AG04449 (cell line): ENCODE results near the gene MTM1.

Source experiments
- CTCF ChIA-PET: fragments of 350-600 bp; formaldehyde crosslinking; extraction: SDS; loops from one replicate; lab custom pipeline; 2021; ENCODE audit warnings: antibody characterized with exemption; lab: Yijun Ruan, JAX
- POLR2A ChIA-PET: fragments of 400-600, 350-600 bp; formaldehyde crosslinking; extraction: SDS; loops from one replicate; lab custom pipeline; 2020; ENCODE audit warnings: antibody characterized with exemption, inconsistent platforms; lab: Yijun Ruan, JAX
- DNase-seq: peaks from one replicate; pipeline ENCODE4 v3.0.0-alpha.2; 2010; ENCODE audit warnings: low read depth, low spot score
- H3K4me3 ChIP-seq: 2 replicates; pipeline ENCODE4 v1.5.1; 2011; ENCODE audit warnings: low read depth, mild to moderate bottlenecking, control low read depth, low read length
- TF ChIP-seq, protein P1 (sequence below): IDR thresholded peaks from one replicate; pipeline ENCODE4 v1.5.1; 2011; ENCODE audit warnings: mild to moderate bottlenecking, moderate library complexity, low read length, control low read depth, inconsistent platforms; ENCODE audit not compliant: insufficient read depth; ENCODE audit errors: missing control alignments

The MTM1 gene

DNA sequence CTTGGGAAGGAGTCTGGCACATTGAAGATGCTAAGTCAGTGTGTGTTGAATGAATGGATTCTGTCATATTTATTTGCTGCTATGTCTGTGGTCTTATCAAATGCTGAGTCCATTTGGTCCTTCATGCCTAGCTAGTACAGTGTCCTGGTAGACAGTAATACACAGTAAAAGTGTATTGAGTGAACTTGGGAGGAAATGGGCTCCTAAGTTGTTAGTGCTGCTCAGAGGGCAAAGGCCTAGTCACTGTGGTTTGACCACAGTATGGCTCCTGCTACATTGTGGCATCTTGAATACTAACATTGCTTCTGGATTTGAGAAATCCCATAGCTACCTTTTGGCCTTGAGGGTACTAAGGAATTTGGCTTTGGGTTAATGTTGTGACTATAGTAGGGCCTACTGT is 33.9 kb downstream of the MTM1 start:
- TF ChIP-seq, protein P1, sequence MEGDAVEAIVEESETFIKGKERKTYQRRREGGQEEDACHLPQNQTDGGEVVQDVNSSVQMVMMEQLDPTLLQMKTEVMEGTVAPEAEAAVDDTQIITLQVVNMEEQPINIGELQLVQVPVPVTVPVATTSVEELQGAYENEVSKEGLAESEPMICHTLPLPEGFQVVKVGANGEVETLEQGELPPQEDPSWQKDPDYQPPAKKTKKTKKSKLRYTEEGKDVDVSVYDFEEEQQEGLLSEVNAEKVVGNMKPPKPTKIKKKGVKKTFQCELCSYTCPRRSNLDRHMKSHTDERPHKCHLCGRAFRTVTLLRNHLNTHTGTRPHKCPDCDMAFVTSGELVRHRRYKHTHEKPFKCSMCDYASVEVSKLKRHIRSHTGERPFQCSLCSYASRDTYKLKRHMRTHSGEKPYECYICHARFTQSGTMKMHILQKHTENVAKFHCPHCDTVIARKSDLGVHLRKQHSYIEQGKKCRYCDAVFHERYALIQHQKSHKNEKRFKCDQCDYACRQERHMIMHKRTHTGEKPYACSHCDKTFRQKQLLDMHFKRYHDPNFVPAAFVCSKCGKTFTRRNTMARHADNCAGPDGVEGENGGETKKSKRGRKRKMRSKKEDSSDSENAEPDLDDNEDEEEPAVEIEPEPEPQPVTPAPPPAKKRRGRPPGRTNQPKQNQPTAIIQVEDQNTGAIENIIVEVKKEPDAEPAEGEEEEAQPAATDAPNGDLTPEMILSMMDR = no peak
- POLR2A ChIA-PET = no interaction called here
- H3K4me3 ChIP-seq = no peak overlapping the region
- DNase-seq = no peak
- CTCF ChIA-PET = interaction anchor here (1.0 kb wide), 1 partner anchor 12 kb away, joined by 3 read pairs; no protein-coding TSS in a partner anchor

DNA sequence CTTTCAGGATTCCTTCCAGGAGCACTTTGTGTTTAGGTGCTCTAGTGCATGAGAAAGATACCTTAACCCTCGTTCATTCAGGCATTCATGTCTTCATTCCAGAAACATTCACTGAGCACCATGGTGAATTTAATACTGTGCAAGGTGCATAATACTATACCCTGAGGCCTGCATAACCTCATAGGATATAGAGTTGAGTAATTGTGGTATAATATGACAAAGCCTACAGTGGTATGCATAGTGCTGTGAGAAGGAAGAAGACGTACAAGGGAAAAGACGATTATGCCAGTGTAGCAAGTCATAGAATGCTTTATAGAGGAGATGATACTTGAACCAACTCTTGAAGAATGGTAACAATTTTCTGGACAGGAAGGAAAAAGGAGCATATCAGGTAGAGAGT is 34.3 kb downstream of the MTM1 start:
- DNase-seq = no peak
- TF ChIP-seq, protein P1 = no peak
- ChIA-PET POLR2A (no interaction called here), CTCF (no interaction called here)
- no peak overlapping the region for H3K4me3 ChIP-seq

DNA sequence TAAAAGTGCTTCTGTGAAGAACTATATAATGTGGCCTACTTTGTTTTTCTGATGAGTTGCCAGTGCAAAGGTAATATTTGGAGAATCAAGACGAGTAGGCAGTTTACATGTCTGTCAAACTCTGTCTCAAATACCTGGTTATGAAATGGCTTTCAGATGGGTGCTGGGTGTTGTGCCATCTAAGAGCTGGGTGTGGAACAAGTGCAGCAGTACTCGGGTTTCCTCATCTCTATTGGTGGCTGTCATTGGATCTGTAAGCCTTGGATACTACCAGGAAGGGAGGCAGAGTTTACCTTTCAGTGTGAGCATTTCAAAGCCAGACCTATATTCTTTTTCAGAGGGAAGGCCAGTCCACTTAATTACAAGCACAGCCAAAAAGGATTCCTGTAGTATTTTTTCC is 37.2 kb downstream of the MTM1 start:
- ChIA-PET CTCF (interaction anchor here (1.2 kb wide), 1 partner anchor 18 kb away, joined by 3 read pairs; no protein-coding TSS in a partner anchor), POLR2A (no interaction called here)
- TF ChIP-seq, protein P1 = no peak
- H3K4me3 ChIP-seq = no peak overlapping the region
- no peak for DNase-seq

DNA sequence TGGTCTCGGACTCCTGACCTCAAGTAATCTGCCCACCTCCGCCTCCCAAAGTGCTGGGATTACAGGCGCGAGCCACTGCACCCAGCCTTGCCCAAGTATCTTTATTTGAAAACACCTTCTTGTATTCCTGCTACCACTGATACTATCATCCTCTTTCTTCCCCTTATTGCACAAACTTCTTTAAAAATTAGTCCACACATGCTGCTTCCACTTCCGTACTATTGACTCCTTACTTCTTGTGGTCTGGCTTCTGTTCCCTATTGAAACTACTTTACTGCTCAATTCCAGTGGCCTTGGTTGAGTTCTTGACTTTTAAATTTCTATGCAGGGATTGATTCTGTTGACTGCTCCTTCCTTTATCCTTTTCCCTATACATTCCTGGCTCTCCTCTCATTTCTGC is 38.8 kb downstream of the MTM1 start:
- DNase-seq = no peak
- ChIA-PET CTCF (no interaction called here), POLR2A (no interaction called here)
- TF ChIP-seq, protein P1 = no peak
- no peak overlapping the region for H3K4me3 ChIP-seq

DNA sequence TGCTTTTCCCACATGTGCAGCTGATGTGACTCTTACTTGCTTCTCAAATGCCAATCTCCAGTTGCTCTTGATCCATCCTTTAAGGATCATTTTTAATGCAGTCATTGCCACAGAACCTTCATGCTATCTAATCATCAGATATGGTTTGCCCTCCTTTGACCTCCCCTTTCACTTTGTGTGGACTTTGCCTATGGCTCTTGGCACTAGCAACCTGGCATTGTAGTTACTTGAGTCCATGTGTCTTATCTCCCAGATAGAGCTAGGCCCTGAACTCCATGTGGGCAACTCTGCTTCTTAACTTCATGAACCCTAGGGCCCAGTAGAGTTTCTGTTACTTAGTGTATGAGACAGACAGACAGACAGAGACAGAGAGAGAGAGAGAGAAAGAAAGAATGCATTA is 41.6 kb downstream of the MTM1 start:
- POLR2A ChIA-PET = no interaction called here
- CTCF ChIA-PET = no interaction called here
- no peak for DNase-seq
- TF ChIP-seq, protein P1 = no peak
- H3K4me3 ChIP-seq = no peak overlapping the region

DNA sequence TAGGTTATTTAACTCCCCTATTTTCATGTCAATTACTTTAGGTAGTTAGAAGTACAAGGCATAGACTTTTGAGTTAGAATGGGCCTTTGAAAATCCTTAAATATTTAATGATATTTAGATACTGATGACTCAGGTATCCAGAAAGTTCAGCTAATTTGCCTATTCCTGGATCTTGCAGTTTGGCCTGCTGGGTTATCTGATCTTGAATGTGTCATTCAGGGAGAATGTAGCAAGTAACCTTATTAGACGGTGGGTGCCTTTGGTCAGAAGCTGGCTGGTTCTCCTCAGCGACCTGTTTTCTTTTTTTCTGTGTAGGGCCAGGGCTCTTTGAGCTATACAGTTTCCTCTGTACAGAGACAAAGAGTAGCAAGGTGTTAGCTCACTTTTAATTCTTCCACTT is 42.0 kb downstream of the MTM1 start:
- H3K4me3 ChIP-seq = no peak overlapping the region
- POLR2A ChIA-PET = no interaction called here
- CTCF ChIA-PET = no interaction called here
- TF ChIP-seq, protein P1 = no peak
- DNase-seq = no peak

DNA sequence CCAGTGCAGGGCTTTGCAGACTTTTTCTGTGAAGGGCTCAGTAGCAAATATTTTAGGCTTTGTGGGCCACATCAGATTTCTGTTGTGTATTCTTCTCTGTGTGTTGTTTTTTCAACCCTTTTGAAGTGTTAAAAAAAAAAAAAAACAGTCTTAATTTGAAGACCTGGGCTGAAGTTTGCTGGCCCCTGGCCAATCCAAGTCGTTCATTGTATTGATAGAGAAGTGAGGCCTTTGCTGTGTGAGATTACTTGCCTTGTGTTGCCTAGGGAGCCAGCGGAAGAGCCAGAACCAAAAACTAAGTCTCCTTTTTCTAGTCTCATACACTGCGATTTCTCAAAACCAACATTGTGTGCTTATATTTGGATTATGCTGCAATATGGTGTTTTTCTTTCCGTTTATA is 46.9 kb downstream of the MTM1 start:
- TF ChIP-seq, protein P1 = no peak
- no peak overlapping the region for H3K4me3 ChIP-seq
- POLR2A ChIA-PET = no interaction called here
- CTCF ChIA-PET = no interaction called here
- DNase-seq = no peak
